DOHH2 (cell line): ENCODE data around the gene MALL.
"Not testable (repeated sequence)": the region's sequence is repeated elsewhere in the genome, so short reads cannot be mapped to it uniquely, and the experiment has no call there.

ENCODE experiments used
- H3F3A ChIP-seq: fragments of 200-600 bp; sonication (generic), shearing (Covaris generic); 2 replicates; pipeline ENCODE4 v1.6.0; 2016; ENCODE audit warnings: antibody characterized with exemption, mild to moderate bottlenecking; ENCODE audit not compliant: control insufficient read depth, insufficient read depth
- H3K27ac ChIP-seq: fragments of 200-600 bp; sonication (generic); 2 replicates; pipeline ENCODE4 v1.5.1; 2014; ENCODE audit warnings: low read depth, mild to moderate bottlenecking, low read length, moderate library complexity
- H3K27me3 ChIP-seq: fragments of 200-600 bp; sonication (generic); 2 replicates; pipeline ENCODE4 v1.6.1; 2014; ENCODE audit warnings: mild to moderate bottlenecking, low read length, mixed read lengths; ENCODE audit not compliant: control insufficient read depth
- H3K36me3 ChIP-seq: fragments of 200-600 bp; sonication (generic); 2 replicates; pipeline ENCODE4 v1.6.1; 2014; ENCODE audit warnings: mild to moderate bottlenecking, low read length, moderate library complexity, mixed read lengths; ENCODE audit not compliant: control insufficient read depth
- H3K4me1 ChIP-seq: fragments of 200-600 bp; sonication (generic); 2 replicates; pipeline ENCODE4 v1.6.1; 2014; ENCODE audit warnings: mild to moderate bottlenecking, low read length, mixed read lengths; ENCODE audit not compliant: control insufficient read depth
- H3K4me2 ChIP-seq: fragments of 200-600 bp; sonication (generic); 2 replicates; pipeline ENCODE4 v1.6.0; 2014; ENCODE audit warnings: mild to moderate bottlenecking, low read length, moderate library complexity
- H3K4me3 ChIP-seq: fragments of 200-600 bp; sonication (generic); 2 replicates; pipeline ENCODE4 v1.5.1; 2014; ENCODE audit warnings: mild to moderate bottlenecking, low read length, mixed read lengths
- H3K79me2 ChIP-seq: fragments of 200-600 bp; sonication (generic); 2 replicates; pipeline ENCODE4 v1.6.1; 2014; ENCODE audit warnings: mild to moderate bottlenecking, low read length, mixed read lengths; ENCODE audit not compliant: control insufficient read depth
- H3K9me2 ChIP-seq: fragments of 200-600 bp; sonication (generic); replicated peaks from 2 replicates; pipeline ENCODE4 v1.6.1; 2014; ENCODE audit warnings: mild to moderate bottlenecking, low read length, mixed read lengths; ENCODE audit not compliant: control insufficient read depth
- H3K9me3 ChIP-seq: fragments of 200-600 bp; sonication (generic); 2 replicates; pipeline ENCODE4 v1.6.1; 2014; ENCODE audit warnings: antibody characterized with exemption, low read length, mixed read lengths; ENCODE audit not compliant: control insufficient read depth, insufficient read depth
- H4K20me1 ChIP-seq: fragments of 200-600 bp; sonication (generic); 2 replicates; pipeline ENCODE4 v1.6.0; 2014; ENCODE audit warnings: low read depth, mild to moderate bottlenecking, antibody characterized with exemption, low read length, moderate library complexity; ENCODE audit not compliant: control insufficient read depth, insufficient read depth
- EZH2phosphoT487 ChIP-seq: fragments of 200-600 bp; sonication (generic); IDR thresholded peaks from 2 replicates; pipeline ENCODE4 v1.6.1; 2017; ENCODE audit warnings: borderline replicate concordance, mild to moderate bottlenecking, antibody characterized with exemption, low read length, moderate library complexity, mixed read lengths
- TF ChIP-seq, protein P1 (sequence below): fragments of 200-600 bp; sonication (generic); IDR thresholded peaks from one replicate; pipeline ENCODE4 v1.5.1; 2014; ENCODE audit warnings: antibody characterized with exemption, mild to moderate bottlenecking, low read depth, low read length; ENCODE audit not compliant: poor library complexity, severe bottlenecking

MALL gene

DNA sequence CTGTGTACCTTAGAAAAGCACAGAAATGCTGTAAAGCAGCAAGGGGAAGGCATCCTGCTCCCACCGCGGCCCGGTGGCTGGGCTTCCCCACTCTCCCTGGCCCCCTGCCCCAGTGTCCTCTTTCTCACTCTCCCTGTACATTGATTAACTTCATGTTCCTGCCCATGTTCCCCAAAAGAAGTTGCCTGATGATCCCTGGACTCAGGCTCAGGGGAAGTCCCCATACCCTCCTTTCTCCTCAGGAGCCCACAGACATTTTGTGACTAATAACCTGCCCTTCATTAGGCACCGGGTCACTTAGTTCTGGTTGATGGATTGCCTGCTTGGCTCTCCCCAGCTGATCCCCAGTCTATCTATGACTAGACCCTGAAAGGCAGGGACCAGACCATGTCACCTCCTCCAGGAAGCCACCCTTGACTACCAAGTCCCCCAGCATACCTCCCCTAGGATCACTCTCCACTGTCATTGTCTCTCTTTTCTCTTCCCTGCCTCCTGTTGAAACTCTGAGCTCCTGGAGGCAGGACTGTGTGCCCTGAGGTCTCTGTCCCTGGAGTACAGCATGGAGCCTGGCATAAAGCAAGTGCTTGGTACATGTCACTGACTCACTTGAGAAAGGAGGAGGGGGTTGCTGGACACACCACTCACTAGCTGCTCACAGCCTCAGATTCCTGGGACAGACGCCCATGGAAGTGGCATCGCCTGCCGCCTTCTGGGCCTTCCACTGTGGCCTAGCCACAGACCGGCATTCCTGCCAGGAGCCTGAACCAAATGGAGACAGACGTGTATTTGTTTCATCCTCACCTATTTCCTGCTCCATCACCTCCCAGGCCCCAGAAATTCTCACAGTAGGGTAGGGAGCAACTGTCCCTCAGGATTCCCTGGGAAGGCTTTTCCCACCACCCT, 13.5 kb downstream of the MALL start:
- no peaks in the 10 kb centered on the region for H3K4me1 ChIP-seq
- no peaks in the 10 kb centered on the region for H4K20me1 ChIP-seq
- no peaks in the 10 kb centered on the region for H3K9me2 ChIP-seq
- H3K4me3 ChIP-seq, result no peak overlapping the region
- no peaks in the 10 kb centered on the region for H3K79me2 ChIP-seq
- H3K27me3 ChIP-seq, result no peaks in the 10 kb centered on the region
- H3K27ac ChIP-seq, result no peak overlapping the region
- TF ChIP-seq, protein P1, sequence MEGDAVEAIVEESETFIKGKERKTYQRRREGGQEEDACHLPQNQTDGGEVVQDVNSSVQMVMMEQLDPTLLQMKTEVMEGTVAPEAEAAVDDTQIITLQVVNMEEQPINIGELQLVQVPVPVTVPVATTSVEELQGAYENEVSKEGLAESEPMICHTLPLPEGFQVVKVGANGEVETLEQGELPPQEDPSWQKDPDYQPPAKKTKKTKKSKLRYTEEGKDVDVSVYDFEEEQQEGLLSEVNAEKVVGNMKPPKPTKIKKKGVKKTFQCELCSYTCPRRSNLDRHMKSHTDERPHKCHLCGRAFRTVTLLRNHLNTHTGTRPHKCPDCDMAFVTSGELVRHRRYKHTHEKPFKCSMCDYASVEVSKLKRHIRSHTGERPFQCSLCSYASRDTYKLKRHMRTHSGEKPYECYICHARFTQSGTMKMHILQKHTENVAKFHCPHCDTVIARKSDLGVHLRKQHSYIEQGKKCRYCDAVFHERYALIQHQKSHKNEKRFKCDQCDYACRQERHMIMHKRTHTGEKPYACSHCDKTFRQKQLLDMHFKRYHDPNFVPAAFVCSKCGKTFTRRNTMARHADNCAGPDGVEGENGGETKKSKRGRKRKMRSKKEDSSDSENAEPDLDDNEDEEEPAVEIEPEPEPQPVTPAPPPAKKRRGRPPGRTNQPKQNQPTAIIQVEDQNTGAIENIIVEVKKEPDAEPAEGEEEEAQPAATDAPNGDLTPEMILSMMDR, result no peak
- TF ChIP-seq EZH2phosphoT487, result no peak
- H3K9me3 ChIP-seq, result no peaks in the 10 kb centered on the region
- H3K4me2 ChIP-seq, result no peak overlapping the region
- H3F3A ChIP-seq, result no peaks in the 10 kb centered on the region
- H3K36me3 ChIP-seq, result no peaks in the 10 kb centered on the region

- H3K4me2 ChIP-seq, result no peak overlapping the region
- H3K79me2 ChIP-seq, result no peaks in the 10 kb centered on the region
- no peaks in the 10 kb centered on the region for H3K9me3 ChIP-seq
- no peaks in the 10 kb centered on the region for H3K36me3 ChIP-seq
- H4K20me1 ChIP-seq, result no peaks in the 10 kb centered on the region
- no peak overlapping the region for H3K27ac ChIP-seq
- H3K27me3 ChIP-seq, result no peaks in the 10 kb centered on the region
- TF ChIP-seq, protein P1, result no peak
- no peak for TF ChIP-seq EZH2phosphoT487
- no peak overlapping the region for H3K4me3 ChIP-seq
- H3F3A ChIP-seq, result no peaks in the 10 kb centered on the region
- no peaks in the 10 kb centered on the region for H3K9me2 ChIP-seq
- no peaks in the 10 kb centered on the region for H3K4me1 ChIP-seq
These were observed 14.3 kb downstream of the MALL start for GRCh38 chr2:110101280-110101844.

GRCh38 chr2:110100880-110101279, 14.7 kb downstream of the MALL start:
- not testable (repeated sequence) for H3F3A ChIP-seq, H3K9me2 ChIP-seq, H4K20me1 ChIP-seq, H3K9me3 ChIP-seq, H3K4me2 ChIP-seq, H3K27ac ChIP-seq, H3K36me3 ChIP-seq, H3K79me2 ChIP-seq, H3K4me1 ChIP-seq, H3K4me3 ChIP-seq, H3K27me3 ChIP-seq

- Histone ChIP-seq H3F3A (no peaks in the 10 kb centered on the region), H3K4me3 (no peak overlapping the region), H3K27me3 (no peaks in the 10 kb centered on the region), H3K4me1 (no peaks in the 10 kb centered on the region), H3K9me3 (no peaks in the 10 kb centered on the region), H3K36me3 (no peaks in the 10 kb centered on the region), H3K79me2 (no peaks in the 10 kb centered on the region), H3K9me2 (no peaks in the 10 kb centered on the region), H4K20me1 (no peaks in the 10 kb centered on the region), H3K4me2 (no peak overlapping the region), H3K27ac (no peak overlapping the region)
- no peak for TF ChIP-seq EZH2phosphoT487
- TF ChIP-seq, protein P1, result no peak
These were observed 15.1 kb downstream of the MALL start for GRCh38 chr2:110100480-110100879.
